ENCODE measurements around the gene CBX6. TPM values are rescaled to one million over a fixed set of nuclear protein-coding genes. Genes with fewer than 3 reads are reported as not detected.

Gene CBX6
- 31.4 to 35.2 TPM (median 32.6 TPM) in 5 replicates for total RNA-seq (2022; extraction: Qiagen RNA extraction; ENCODE audit: low read depth)

DNA sequence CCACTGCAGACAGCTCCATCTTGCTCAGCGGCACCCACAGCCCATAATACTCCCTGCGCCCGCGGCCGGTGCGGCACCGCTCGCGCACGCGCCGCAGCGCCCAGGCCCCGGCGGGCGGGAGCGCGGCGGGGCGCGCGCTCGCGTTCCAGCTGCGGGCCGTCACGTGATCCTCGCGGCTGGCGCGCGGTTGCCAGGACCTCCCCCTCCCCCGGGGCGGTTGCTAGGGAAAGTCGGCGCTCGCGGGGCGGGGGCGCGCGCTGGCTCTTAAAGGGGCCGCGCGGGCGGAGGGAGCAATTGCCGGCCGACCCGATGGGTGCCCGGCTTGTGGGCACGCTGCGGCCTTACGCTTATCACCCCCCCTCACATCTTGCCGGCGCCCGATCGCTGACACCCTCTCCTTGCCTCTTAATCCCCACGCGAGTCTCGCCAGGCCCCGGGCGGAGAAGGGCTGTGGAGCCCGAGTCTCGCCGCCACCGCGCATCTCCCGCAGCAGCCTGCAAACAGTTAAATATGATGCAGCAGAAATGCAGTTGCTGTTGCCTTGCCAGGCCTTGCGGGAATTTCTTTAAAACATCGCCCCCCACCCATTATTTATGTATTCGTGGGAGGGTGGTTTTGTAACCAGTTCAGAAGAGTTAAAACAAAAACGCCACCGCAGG lies at the start of gene CBX6:
TSS of gene CBX6 (minus strand) at position 45 of the 659 bp plus-strand sequence. CDS start at position 19, 26 bp downstream.

DNA sequence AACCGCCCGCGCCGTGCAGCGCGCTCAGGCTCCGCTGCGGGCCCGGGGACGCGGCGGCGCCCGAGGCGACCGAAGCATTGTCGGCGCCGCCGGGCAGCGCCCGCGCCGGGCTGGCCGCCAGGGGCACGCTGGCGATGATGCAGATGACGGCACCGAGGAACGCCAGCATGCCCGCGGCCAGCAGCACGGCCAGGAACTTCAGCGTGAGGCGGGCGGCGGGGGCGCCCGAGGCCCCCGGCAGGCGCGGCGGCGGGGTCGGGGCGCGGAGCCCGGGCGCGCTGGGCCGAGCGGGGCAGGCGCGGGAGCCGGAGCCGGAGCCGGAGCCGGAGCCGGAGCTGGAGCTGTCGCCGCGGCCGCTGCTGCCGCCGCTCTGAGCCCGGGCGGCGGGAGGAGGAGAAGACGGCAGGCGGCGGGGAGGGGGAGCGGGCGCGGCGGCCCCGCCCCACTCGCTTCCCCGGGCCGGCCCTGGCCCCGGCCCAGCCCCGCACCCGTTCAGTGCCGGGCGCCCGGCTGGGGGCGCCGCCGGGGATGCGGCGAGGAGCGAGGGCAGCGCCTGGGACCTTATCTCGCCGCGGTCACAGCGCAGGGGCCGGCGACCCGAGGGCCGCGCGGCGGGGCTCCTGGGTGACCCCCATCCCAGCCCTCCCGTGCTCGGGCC lies 28.2 kb downstream of the CBX6 start, which contains the start of gene NPTXR:
TSS of gene NPTXR (minus strand) at position 372 of the 658 bp plus-strand sequence.

Other genes starting within 250 kb of the CBX6 start
- 0.50 to 1.2 TPM (median 0.89 TPM) in 5 replicates for gene FAM227A, start 215.8 kb downstream of the CBX6 start, total RNA-seq (2022; extraction: Qiagen RNA extraction; ENCODE audit: low read depth)
- gene CBY1, start 215.6 kb downstream of the CBX6 start, total RNA-seq (2022; extraction: Qiagen RNA extraction; ENCODE audit: low read depth), result 13.7 to 17.4 TPM (median 15.3 TPM) in 5 replicates
- 58.4 to 84.2 TPM (median 73.2 TPM) in 5 replicates for gene TOMM22, start 190.3 kb downstream of the CBX6 start, total RNA-seq (2022; extraction: Qiagen RNA extraction; ENCODE audit: low read depth)
- 25.6 to 32.4 TPM (median 29.8 TPM) in 5 replicates for gene JOSD1, start 171.3 kb downstream of the CBX6 start, total RNA-seq (2022; extraction: Qiagen RNA extraction; ENCODE audit: low read depth)
- 8.5 to 12.8 TPM (median 10.0 TPM) in 5 replicates for gene GTPBP1, start 166.3 kb downstream of the CBX6 start, total RNA-seq (2022; extraction: Qiagen RNA extraction; ENCODE audit: low read depth)
- 26.7 to 37.1 TPM (median 32.3 TPM) in 5 replicates for gene SUN2, start 116.2 kb downstream of the CBX6 start, total RNA-seq (2022; extraction: Qiagen RNA extraction; ENCODE audit: low read depth)
- 7.7 to 11.0 TPM (median 10.2 TPM) in 5 replicates for gene DNAL4, start 78.1 kb downstream of the CBX6 start, total RNA-seq (2022; extraction: Qiagen RNA extraction; ENCODE audit: low read depth)
- 11.7 to 16.2 TPM (median 12.7 TPM) in 5 replicates for gene NPTXR, start 28.2 kb downstream of the CBX6 start, total RNA-seq (2022; extraction: Qiagen RNA extraction; ENCODE audit: low read depth)
- gene APOBEC3A, start 85.4 kb upstream of the CBX6 start, total RNA-seq (2022; extraction: Qiagen RNA extraction; ENCODE audit: low read depth), result 0.21 TPM in 1 of 5 replicates, not detected in the others
- 29.0 to 34.9 TPM (median 30.1 TPM) in 5 replicates for gene APOBEC3B, start 110.1 kb upstream of the CBX6 start, total RNA-seq (2022; extraction: Qiagen RNA extraction; ENCODE audit: low read depth)
- gene APOBEC3C, start 142.0 kb upstream of the CBX6 start, total RNA-seq (2022; extraction: Qiagen RNA extraction; ENCODE audit: low read depth), result 25.6 to 27.0 TPM (median 25.9 TPM) in 5 replicates
- 0.22 to 0.78 TPM (median 0.29 TPM) in 4 of 5 replicates, not detected in the other for gene APOBEC3D, start 148.9 kb upstream of the CBX6 start, total RNA-seq (2022; extraction: Qiagen RNA extraction; ENCODE audit: low read depth)
- 1.8 to 3.0 TPM (median 2.4 TPM) in 5 replicates for gene APOBEC3F, start 168.6 kb upstream of the CBX6 start, total RNA-seq (2022; extraction: Qiagen RNA extraction; ENCODE audit: low read depth)
- 0.18 TPM in 1 of 5 replicates, not detected in the others for gene APOBEC3G, start 205.1 kb upstream of the CBX6 start, total RNA-seq (2022; extraction: Qiagen RNA extraction; ENCODE audit: low read depth)
- 0.14 to 0.41 TPM (median 0.35 TPM) in 4 of 5 replicates, not detected in the other for gene APOBEC3H, start 225.0 kb upstream of the CBX6 start, total RNA-seq (2022; extraction: Qiagen RNA extraction; ENCODE audit: low read depth)

Data from A549 treated with CpdA at 1 μM for 4 hours (cell line).